Bronchial smooth muscle cell (primary cell): ENCODE data around the gene R3HDM4. TPM values are rescaled to one million over a fixed set of nuclear protein-coding genes. Genes with fewer than 3 reads are reported as not detected.

ENCODE experiments used
- total RNA-seq: library from RNA; depleted of rRNA; stranded (reverse); fragments of >200 nt; gene quantifications from 2 replicates; pipeline ENCODE4 v1.2.1, GENCODE V29; 2014

R3HDM4 gene
- 12.3 and 14.0 TPM in 2 replicates for total RNA-seq

GRCh38 chr19:913080-913748, at the start of gene R3HDM4:
Gene R3HDM4 (minus strand): TSS chr19:913219. CDS start chr19:913157, 62 bp downstream.

DNA sequence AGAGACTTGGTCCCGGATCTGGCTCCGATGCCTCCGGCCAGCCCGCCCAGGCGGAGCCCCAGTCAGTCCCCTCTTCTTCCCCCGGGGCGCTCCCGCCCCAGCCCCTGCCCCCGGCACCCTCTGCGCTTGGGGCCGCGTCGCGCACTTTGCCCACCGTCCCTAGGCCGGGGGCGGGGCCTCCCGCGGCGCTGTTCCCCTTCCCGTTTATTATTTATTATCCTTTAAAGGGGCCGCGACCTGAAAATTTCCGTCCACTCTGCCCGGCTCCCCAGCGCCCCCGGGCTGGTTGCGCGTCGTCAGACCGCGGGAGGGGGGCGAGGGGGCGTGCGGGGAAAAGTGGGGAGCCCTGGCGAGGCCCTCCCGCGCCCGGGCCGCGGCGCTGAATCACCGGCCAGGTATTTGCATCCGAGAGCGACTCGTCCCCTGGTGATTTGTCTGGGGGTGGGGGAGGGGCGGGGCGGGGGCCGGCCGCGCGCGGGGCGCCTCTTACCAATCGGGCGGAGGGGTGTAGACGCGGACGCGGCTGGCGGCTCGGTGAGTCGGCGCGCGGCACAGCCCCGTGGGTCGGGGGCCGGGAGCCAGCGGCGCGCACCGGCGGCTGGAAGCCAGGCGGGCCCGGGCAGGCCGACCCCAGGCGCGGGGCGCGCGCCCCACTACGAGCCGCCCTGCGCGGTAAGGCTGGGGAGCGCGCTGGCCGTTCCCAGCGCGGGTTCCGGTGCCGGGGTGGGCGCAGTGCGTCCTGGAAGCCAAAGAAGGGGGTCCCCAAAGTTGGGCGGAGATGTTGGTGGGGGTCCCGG, 12.7 kb upstream of the R3HDM4 start, which contains the start of gene ARID3A:
TSS of gene ARID3A (plus strand) at position 510 of the 797 bp plus-strand sequence. CDS start 3,494 bp downstream, outside the sequence.

GRCh38 chr19:917323-918151, 4.5 kb upstream of the R3HDM4 start, which contains the start of gene KISS1R:
Gene KISS1R (plus strand): TSS chr19:917333. CDS start chr19:917503, 170 bp downstream.

DNA sequence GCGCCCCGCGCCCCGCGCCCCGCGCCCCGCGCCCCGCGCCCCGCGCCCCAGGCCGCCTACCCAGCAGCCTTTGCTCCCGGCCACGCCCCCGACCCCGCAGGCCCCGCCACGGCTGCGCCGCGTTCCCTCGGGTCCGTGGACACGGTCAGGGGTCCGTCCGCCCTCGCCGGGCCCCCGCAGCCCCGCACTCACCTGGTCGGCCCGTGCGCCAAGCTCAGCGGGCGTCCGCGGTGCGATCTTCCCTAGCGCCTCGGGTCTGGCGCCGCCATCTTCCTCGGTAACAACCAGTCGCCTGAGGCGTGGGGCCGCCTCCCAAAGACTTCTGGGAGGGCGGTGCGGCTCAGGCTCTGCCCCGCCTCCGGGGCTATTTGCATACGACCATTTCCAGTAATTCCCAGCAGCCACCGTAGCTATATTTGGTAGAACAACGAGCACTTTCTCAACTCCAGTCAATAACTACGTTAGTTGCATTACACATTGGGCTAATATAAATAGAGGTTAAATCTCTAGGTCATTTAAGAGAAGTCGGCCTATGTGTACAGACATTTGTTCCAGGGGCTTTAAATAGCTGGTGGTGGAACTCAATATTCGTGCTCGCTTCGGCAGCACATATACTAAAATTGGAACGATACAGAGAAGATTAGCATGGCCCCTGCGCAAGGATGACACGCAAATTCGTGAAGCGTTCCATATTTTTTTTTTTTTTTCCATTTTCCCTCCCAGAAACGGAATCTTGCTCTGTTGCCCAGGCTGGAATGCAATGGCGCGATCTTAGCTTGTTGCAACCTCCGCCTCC, 19.9 kb downstream of the R3HDM4 start, which contains the start of the genes MED16 and RNU6-9:
TSS of gene MED16 (minus strand) at position 294 of the 796 bp plus-strand sequence. CDS start 2,056 bp downstream, outside the sequence.
TSS of gene RNU6-9 (plus strand) at position 591 of the 796 bp plus-strand sequence.

DNA sequence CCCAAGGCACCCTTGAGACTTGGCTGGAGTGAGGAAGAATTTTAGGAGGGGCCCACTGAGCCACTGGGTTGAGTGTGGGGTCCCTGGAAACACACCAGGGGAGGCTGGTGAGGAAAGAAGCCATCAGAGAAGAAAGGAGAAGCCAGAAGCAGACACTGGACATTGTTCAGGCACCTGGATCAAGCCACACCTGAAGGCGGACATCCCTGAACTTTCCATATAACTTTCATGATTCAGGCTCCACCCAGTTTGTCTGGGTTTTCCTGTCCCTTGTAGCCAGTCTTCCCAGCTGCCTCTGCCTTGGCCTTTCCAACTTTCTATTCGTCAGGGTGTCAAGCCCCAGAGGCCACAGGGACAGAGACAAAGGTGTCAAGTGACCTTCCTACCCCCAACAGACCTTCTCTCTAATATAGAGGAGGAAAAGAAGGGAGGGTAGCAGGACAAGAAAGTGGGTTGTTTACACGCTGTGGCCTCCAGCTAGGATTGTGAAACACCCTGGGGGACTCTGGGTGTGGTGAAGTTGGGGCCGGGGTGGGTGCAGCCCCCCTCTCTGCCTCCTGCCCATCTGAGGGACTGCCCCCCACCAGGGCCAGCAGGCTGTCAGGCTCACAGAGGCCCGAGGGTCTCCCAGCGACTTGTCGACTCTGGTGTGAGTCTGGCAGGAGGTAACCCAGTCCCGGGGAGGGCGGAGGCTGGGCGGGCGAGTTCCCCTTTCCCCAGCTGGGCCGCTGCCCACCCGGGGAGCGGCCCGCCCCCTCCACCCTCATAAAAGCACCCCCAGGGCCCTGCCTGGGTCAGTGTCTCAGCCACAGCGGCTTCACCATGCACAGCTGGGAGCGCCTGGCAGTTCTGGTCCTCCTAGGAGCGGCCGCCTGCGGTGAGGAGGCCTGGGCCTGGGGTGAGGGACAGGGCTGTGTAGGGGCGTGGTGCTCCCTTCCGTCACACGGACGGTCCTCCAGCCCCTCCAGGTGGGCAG, 53.9 kb downstream of the R3HDM4 start, which contains the start of gene CFD:
TSS of gene CFD (plus strand) at position 797 of the 976 bp plus-strand sequence. CDS start at position 823, 26 bp downstream.

DNA sequence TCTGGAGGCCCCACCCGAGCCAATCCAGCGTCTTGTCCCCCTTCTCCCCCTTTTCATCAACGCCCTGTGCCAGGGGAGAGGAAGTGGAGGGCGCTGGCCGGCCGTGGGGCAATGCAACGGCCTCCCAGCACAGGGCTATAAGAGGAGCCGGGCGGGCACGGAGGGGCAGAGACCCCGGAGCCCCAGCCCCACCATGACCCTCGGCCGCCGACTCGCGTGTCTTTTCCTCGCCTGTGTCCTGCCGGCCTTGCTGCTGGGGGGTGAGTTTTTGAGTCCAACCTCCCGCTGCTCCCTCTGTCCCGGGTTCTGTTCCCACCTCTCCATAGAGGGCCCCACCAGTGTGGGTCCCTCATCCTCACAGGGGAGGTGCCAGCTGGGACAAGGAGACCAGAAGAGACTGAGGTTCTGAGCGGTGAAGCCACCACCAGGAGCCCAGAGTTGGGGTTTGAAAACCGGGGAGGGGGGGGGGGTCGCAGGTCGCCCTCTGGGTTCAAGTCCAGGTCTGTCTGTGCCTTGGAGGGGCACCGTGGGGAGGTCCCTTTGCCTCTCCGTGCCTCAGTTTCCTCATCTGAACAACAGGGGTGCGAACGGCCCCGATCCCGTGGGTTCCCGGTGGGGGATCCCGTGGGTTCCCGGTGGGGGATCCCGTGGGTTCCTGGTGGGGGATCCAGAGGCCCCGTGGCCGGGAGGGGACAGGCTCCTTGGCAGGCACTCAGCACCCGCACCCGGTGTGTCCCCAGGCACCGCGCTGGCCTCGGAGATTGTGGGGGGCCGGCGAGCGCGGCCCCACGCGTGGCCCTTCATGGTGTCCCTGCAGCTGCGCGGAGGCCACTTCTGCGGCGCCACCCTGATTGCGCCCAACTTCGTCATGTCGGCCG, 60.6 kb downstream of the R3HDM4 start, which contains the start of gene ELANE:
TSS of gene ELANE (plus strand) at position 168 of the 878 bp plus-strand sequence. CDS start at position 194, 26 bp downstream.

Other genes with a start within 250 kb of the R3HDM4 start
- 24.1 and 37.4 TPM in 2 replicates for gene FSTL3, start 236.8 kb downstream of the R3HDM4 start, total RNA-seq
- not detected in 2 replicates for gene PRSS57, start 217.8 kb downstream of the R3HDM4 start, total RNA-seq
- 12.5 and 68.7 TPM in 2 replicates for gene PALM, start 204.3 kb downstream of the R3HDM4 start, total RNA-seq
- 0.32 and 0.43 TPM in 2 replicates for gene MISP, start 162.1 kb downstream of the R3HDM4 start, total RNA-seq
- gene PTBP1, start 115.8 kb downstream of the R3HDM4 start, total RNA-seq, result 58.3 and 65.3 TPM in 2 replicates
- gene PLPPR3, start 91.3 kb downstream of the R3HDM4 start, total RNA-seq, result 0.47 and 0.77 TPM in 2 replicates
- gene AZU1, start 85.4 kb downstream of the R3HDM4 start, total RNA-seq, result 0.16 TPM in 1 of 2 replicates, not detected in the other
- not detected in 2 replicates for gene PRTN3, start 72.2 kb downstream of the R3HDM4 start, total RNA-seq
- gene ELANE, start 60.9 kb downstream of the R3HDM4 start, total RNA-seq, result 0.16 and 0.69 TPM in 2 replicates
- 56.0 and 362 TPM in 2 replicates for gene CFD, start 53.6 kb downstream of the R3HDM4 start, total RNA-seq
- gene MED16, start 20.0 kb downstream of the R3HDM4 start, total RNA-seq, result 26.5 and 35.5 TPM in 2 replicates
- not detected in 2 replicates for gene RNU6-9, start 19.7 kb downstream of the R3HDM4 start, total RNA-seq
- 0.09 TPM in 1 of 2 replicates, not detected in the other for gene KISS1R, start 4.1 kb upstream of the R3HDM4 start, total RNA-seq
- gene ARID3A, start 12.8 kb upstream of the R3HDM4 start, total RNA-seq, result 12.6 and 17.0 TPM in 2 replicates
- gene WDR18, start 71.1 kb upstream of the R3HDM4 start, total RNA-seq, result 45.9 and 49.6 TPM in 2 replicates
- 0.32 and 0.60 TPM in 2 replicates for gene GRIN3B, start 87.2 kb upstream of the R3HDM4 start, total RNA-seq
- 41.6 TPM in 2 replicates for gene TMEM259, start 107.9 kb upstream of the R3HDM4 start, total RNA-seq
- not detected in 2 replicates for gene RNU6-2, start 108.3 kb upstream of the R3HDM4 start, total RNA-seq
- 141 and 152 TPM in 2 replicates for gene CNN2, start 113.4 kb upstream of the R3HDM4 start, total RNA-seq
- gene ABCA7, start 126.9 kb upstream of the R3HDM4 start, total RNA-seq, result 2.6 and 6.6 TPM in 2 replicates
- 0.79 and 0.94 TPM in 2 replicates for gene ARHGAP45, start 153.9 kb upstream of the R3HDM4 start, total RNA-seq
- gene POLR2E, start 182.2 kb upstream of the R3HDM4 start, total RNA-seq, result 89.2 and 104 TPM in 2 replicates
- 404 and 638 TPM in 2 replicates for gene GPX4, start 190.8 kb upstream of the R3HDM4 start, total RNA-seq